ENCODE results near the gene XAF1.

Gene XAF1

GRCh38 chr17:6775871-6776405, 20.1 kb downstream of the XAF1 start, which contains the start of gene FBXO39:
Gene FBXO39, plus strand, starts transcription at chr17:6776215. Its CDS starts 3,654 bp downstream, at chr17:6779869.
- DNase-seq (ENCODE audit: insufficient read length, low spot score) (no peak), FAIRE-seq (no peak)
- TF ChIP-seq POLR2A (IDR thresholded peaks at IDR 0.05; ENCODE audit: low read depth, low read length) = no peak

GRCh38 chr17:6779411-6779810, 23.6 kb downstream of the XAF1 start:
- no peak for FAIRE-seq
- TF ChIP-seq POLR2A (IDR thresholded peaks at IDR 0.05; ENCODE audit: low read depth, low read length) = no peak
- DNase-seq (ENCODE audit: insufficient read length, low spot score) = no peak

DNA sequence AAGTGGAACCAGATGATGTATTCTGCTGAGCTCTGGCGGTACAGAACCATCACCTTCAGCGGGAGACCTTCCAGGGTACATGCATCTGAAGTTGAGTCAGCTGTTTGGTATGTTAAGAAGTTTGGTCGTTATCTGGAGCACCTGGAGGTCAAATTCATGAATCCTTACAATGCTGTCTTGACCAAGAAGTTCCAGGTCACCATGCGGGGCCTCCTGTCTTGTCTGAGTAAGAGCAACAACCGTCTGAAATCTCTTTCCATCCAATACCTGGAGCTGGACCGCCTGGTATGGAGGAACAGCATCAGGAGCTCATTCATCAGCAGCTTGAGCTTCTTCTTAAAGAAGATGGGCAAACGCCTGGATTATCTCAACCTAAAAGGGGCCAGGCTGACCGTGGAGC, 24.2 kb downstream of the XAF1 start:
- FAIRE-seq (no peak), DNase-seq (ENCODE audit: insufficient read length, low spot score) (no peak)
- TF ChIP-seq POLR2A (IDR thresholded peaks at IDR 0.05; ENCODE audit: low read depth, low read length) = no peak

- no peak for TF ChIP-seq POLR2A (IDR thresholded peaks at IDR 0.05; ENCODE audit: low read depth, low read length)
- FAIRE-seq (no peak), DNase-seq (ENCODE audit: insufficient read length, low spot score) (no peak)
Measured at GRCh38 chr17:6780886-6781285, 25.0 kb downstream of the XAF1 start.

DNA sequence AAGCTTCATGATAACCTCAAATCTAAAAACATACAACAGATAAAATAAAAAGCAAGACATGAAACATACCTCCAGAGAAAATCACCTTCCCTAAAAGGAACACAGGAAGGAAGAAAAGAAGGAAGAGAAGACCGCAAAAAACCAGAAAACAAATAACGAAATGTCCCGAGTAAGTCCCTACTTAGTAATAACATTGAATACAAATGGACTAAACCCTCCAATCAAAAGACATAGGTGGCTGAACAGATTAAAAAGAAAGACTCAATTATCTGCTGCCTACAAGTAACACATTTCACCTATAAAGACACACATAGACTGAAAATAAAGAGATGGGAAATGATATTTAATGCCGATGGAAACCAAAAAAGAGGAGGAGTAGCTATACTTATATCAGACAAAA, 26.4 kb downstream of the XAF1 start:
- DNase-seq (ENCODE audit: insufficient read length, low spot score) = no peak
- TF ChIP-seq POLR2A (IDR thresholded peaks at IDR 0.05; ENCODE audit: low read depth, low read length) = no peak
- no peak for FAIRE-seq

- FAIRE-seq = peak; percentile 96
- no peak for TF ChIP-seq POLR2A (IDR thresholded peaks at IDR 0.05; ENCODE audit: low read depth, low read length)
- peak; percentile 17 for DNase-seq (ENCODE audit: insufficient read length, low spot score)
Measured at GRCh38 chr17:6786618-6787017, 30.8 kb downstream of the XAF1 start.

DNA sequence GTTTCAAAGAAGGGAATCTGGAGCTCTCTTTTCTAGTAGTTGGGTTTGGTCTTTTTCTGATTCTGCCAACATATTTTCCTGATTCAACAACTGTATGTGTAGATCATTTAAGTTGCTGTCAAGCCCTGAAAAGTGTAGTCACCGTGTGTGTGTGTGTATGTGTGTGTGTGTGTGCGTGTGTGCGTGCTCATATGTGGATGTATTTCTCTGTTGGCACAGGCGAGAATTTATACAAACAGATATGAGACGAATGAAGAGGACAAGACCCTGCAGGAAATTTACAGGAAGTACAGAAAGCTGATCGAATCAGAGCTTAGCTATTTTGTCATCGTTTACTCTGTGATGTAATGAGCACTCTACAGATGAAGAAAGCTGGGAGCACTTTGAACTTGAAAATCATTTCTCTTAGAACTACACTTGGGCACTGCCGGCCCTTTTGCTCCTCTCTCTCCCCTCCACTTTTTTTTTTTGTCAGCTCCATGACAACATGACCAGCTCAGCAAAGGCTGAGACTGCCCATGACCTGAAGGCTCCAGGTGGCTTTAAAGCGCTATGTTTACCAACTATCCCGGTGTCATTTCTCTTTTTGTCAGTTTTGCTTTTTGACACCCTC, 31.3 kb downstream of the XAF1 start:
- TF ChIP-seq POLR2A (IDR thresholded peaks at IDR 0.05; ENCODE audit: low read depth, low read length) = no peak
- FAIRE-seq = no peak
- no peak for DNase-seq (ENCODE audit: insufficient read length, low spot score)

DNA sequence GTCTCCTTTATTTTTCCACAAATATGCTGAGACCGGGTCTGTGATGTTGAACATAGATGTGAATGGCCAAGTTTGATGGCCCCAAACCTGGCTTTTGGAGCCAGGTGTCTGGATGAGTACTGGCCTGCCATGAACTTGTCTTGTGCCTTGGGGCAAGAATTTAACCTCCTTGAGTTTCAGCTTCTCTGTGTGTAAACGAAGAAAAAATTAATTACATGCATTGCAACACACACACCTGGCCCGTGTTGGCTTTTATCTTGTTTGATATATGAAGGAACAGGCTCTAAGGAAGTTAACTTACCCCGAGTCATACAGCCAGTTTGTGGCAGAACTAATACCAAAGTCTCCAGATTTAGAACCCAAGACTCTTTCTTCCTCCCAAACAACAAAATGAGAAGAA, 33.3 kb downstream of the XAF1 start:
- DNase-seq (ENCODE audit: insufficient read length, low spot score) = no peak
- no peak for TF ChIP-seq POLR2A (IDR thresholded peaks at IDR 0.05; ENCODE audit: low read depth, low read length)
- FAIRE-seq = no peak

DNA sequence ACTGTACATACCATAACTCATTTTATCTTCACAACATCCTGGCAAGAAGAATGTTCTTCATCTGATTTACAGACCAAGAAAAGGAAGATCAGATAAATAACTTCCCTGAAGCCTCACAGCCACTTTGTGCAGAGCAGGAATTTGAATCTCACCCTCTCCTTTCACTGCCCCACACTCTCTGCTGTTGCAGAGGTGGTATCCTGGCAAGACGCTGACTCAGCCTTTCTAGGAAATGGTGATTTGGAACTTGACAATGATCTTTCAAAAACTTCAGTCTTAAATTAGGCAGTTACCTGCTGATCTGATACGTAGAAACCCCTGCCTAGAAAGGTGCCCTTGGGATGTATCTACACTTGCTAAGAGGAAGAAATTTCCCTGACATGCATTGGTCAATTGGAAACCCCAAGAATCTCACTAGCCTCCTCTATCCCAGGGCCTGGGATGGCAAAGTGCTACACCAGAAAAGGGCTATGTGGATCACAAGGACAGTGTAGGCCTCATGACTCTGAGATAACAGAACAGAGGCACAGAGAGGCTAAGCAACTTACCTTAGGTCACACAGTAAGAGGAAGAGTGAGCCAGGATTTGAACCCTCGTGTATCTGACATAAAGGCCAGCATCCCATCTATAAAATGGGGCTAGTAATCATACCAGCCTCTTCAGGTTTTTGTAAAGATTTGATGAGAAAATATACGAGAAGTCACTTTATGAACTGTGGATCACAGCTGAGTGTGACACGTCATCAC, 38.1 kb downstream of the XAF1 start:
- no peak for TF ChIP-seq POLR2A (IDR thresholded peaks at IDR 0.05; ENCODE audit: low read depth, low read length)
- no peak for DNase-seq (ENCODE audit: insufficient read length, low spot score)
- FAIRE-seq = no peak

DNA sequence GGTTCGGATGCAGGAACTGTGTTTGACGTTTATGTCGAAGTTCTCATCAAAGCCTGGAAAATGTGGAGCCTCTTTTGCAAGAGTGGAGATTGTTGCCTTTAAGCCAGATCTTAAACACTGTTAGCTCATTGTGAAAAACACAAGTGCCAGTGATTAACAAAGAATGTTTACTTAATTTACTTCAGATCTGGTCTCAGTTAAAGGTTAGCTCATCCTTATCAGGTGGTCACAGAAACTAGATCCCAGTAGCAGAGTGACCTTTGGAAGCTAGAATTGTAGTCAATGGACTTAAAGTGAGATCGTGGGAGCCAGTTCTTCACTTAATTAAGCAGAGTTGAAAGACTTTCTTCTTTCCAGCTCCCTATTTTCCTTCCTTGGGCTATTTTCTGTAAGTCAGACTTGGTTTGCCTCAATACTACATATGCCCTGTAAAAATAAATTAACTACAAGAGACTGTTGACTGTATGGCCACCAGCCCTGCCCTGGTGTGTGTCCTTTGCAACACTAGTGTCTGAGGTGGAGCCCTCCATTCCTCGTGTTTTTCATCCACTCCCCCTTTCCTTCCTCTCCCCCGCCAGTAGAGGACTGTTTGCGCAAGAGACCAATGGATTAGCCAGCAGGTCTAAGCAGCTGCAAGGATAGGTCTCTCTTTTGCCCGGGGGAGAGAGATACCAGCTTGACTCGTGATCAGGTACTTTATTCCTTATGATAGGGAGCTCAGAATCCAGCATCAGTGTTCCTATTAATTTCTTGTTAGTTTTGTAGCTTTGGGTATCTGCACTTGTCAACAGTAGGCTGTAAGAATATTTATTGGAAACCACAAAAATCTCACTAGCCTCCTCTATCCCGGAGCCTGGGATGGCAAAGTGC, 40.4 kb downstream of the XAF1 start:
- DNase-seq (ENCODE audit: insufficient read length, low spot score) (no peak), FAIRE-seq (no peak)
- no peak for TF ChIP-seq POLR2A (IDR thresholded peaks at IDR 0.05; ENCODE audit: low read depth, low read length)

DNA sequence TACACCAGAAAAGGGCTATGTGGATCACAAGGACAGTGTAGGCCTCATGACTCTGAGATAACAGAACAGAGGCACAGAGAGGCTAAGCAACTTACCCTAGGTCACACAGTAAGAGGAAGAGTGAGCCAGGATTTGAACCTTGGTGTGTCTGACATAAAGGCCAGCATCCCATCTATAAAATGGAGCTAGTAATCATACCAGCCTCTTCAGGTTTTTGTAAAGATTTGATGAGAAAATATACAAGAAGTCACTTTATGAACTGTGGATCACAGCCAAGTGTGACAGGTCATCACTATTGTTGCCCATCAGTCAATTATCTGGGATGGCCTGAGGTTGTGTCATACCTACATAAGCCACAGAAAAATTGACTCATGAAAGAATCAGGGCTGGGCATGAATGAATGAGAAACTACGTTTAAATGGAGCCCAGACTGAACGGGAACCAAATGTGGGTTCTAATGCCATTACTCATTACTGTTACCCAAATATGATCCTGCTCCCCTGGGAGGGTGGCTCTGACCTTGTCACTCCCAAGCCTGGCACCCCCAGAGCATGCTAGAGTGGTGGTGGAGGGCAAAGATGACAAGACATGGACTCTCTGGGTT, 41.1 kb downstream of the XAF1 start:
- FAIRE-seq (no peak), DNase-seq (ENCODE audit: insufficient read length, low spot score) (no peak)
- no peak for TF ChIP-seq POLR2A (IDR thresholded peaks at IDR 0.05; ENCODE audit: low read depth, low read length)

DNA sequence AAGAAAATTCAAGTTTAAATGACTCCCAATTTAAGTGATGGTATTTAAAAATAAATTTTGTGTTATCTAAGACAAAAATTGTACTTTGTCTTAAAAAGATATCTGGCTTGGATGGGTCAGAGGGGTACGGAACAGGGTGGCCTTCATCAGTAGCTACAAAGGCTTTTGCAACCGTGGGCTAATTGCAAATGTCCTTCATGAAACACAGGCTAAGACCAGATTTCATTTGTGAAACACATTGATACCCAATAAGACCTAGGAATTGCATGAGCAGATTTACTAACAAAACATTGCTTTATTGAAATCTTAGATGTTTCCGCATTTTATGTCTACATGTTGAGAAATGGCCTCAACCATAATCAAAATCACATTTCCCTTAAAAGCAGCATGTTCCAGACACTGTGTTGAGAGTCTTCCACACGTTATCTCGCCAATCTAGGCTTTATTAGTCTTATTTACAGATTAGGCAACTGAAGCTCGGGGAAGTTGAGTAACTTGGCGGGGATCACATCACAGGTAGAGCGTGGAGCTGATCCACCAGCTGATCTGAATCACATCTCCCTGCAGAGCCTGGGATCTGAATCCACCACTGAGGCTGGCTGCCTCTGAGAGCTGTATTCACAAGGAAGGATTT, 42.0 kb downstream of the XAF1 start:
- no peak for FAIRE-seq
- DNase-seq (ENCODE audit: insufficient read length, low spot score) = no peak
- no peak for TF ChIP-seq POLR2A (IDR thresholded peaks at IDR 0.05; ENCODE audit: low read depth, low read length)

- no peak for DNase-seq (ENCODE audit: insufficient read length, low spot score)
- no peak for TF ChIP-seq POLR2A (IDR thresholded peaks at IDR 0.05; ENCODE audit: low read depth, low read length)
- no peak for FAIRE-seq
Measured at GRCh38 chr17:6799738-6800137, 43.9 kb downstream of the XAF1 start.

Data from H54 (cell line).